ENCODE data around the gene FOXO1.

DNA sequence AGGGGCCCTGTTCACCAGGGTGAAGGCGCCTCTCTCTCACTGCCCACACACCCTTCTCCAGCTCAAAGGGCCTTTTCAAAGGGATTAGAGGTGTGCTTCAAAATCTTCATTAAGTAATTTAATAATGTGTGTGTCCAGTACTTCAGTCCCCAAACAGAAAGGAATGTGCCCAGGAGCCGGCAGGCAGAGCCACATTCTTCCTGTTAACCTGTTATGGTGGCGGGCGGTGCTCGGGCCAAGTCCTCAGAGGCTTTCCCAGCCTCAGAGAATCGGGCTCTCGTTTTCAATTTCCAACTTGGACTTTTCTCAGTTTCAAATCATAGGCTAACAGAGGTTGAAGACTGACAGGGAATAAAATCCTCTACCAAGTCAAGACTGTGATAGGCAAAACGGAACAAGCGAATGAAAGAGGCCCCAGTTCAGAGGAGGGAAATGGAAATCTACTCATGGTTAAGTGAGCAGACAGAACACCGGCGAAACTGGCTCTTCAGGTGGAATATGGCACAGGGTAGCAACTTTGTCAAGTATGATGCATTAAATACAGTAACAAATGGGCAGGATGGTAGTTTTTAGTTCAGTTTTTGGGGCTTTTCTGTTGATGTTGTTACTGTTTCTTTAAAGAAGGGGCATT lies 68.6 kb downstream of the FOXO1 start:
- TF ChIP-seq, protein P1, sequence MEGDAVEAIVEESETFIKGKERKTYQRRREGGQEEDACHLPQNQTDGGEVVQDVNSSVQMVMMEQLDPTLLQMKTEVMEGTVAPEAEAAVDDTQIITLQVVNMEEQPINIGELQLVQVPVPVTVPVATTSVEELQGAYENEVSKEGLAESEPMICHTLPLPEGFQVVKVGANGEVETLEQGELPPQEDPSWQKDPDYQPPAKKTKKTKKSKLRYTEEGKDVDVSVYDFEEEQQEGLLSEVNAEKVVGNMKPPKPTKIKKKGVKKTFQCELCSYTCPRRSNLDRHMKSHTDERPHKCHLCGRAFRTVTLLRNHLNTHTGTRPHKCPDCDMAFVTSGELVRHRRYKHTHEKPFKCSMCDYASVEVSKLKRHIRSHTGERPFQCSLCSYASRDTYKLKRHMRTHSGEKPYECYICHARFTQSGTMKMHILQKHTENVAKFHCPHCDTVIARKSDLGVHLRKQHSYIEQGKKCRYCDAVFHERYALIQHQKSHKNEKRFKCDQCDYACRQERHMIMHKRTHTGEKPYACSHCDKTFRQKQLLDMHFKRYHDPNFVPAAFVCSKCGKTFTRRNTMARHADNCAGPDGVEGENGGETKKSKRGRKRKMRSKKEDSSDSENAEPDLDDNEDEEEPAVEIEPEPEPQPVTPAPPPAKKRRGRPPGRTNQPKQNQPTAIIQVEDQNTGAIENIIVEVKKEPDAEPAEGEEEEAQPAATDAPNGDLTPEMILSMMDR (conservative IDR thresholded peaks at IDR 0.05; ENCODE audit: low read depth in 2 of 2), result no peak
- TF ChIP-seq POLR2AphosphoS5 (IDR thresholded peaks at IDR 0.05; ENCODE audit: low read depth) (no peak), EZH2 (IDR thresholded peaks at IDR 0.05; ENCODE audit: low read depth, unreplicated experiment) (no peak), EZH2phosphoT487 (IDR thresholded peaks at IDR 0.05; ENCODE audit: unreplicated experiment) (no peak), CREB1 (CRISPR knock-in tag; IDR thresholded peaks at IDR 0.05; ENCODE audit: low read depth) (no peak), ZNF331 (CRISPR knock-in tag; IDR thresholded peaks at IDR 0.05; ENCODE audit: low read depth) (no peak)
- TF ChIP-seq, protein P2, sequence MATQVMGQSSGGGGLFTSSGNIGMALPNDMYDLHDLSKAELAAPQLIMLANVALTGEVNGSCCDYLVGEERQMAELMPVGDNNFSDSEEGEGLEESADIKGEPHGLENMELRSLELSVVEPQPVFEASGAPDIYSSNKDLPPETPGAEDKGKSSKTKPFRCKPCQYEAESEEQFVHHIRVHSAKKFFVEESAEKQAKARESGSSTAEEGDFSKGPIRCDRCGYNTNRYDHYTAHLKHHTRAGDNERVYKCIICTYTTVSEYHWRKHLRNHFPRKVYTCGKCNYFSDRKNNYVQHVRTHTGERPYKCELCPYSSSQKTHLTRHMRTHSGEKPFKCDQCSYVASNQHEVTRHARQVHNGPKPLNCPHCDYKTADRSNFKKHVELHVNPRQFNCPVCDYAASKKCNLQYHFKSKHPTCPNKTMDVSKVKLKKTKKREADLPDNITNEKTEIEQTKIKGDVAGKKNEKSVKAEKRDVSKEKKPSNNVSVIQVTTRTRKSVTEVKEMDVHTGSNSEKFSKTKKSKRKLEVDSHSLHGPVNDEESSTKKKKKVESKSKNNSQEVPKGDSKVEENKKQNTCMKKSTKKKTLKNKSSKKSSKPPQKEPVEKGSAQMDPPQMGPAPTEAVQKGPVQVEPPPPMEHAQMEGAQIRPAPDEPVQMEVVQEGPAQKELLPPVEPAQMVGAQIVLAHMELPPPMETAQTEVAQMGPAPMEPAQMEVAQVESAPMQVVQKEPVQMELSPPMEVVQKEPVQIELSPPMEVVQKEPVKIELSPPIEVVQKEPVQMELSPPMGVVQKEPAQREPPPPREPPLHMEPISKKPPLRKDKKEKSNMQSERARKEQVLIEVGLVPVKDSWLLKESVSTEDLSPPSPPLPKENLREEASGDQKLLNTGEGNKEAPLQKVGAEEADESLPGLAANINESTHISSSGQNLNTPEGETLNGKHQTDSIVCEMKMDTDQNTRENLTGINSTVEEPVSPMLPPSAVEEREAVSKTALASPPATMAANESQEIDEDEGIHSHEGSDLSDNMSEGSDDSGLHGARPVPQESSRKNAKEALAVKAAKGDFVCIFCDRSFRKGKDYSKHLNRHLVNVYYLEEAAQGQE (IDR thresholded peaks at IDR 0.05; ENCODE audit: unreplicated experiment), result no peak
